COLO668 (cell line): Measurements from ENCODE around the gene ZGRF1.
"Not testable (repeated sequence)": the region's sequence is repeated elsewhere in the genome, so short reads cannot be mapped to it uniquely, and the experiment has no call there.

Experiments
- DNase-seq: peaks from one replicate; lab custom pipeline; 2025; ENCODE audit not compliant: unreplicated experiment; lab: John Stamatoyannopoulos, UW

Gene ZGRF1

DNA sequence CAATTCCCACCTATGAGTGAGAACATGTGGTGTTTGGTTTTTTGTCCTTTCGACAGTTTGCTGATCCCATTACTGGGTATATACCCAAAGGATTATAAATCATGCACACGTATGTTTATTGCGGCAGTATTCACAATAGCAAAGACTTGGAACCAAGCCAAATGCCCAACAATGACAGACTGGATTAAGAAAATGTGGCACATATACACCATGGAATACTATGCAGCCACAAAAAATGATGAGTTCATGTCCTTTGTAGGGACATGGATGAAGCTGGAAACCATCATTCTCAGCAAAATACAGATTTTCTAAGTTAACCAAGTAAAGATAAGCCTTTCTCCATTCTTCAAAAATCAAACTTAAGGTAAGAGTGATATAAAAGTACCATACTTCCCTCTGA is 82.4 kb downstream of the ZGRF1 start:
- not testable (repeated sequence) for DNase-seq

DNA sequence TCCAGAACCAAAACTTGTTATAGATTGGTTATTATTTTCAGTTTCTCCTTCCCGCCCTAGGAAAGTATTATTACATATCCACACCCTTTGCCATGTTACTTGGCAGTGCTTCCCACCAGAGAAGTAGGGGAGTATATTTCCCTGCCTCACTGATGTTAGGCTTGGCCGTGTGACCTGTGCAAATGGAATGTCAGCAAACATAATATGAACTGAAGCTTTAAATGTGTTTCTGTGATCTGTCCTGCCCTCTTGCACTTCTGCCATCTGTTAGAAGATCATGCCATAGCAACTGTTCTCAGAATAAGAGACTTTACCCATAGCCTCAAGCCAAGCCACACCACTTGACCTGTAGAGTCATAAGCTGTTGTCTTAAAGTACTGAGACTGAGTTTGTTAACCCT is 84.0 kb downstream of the ZGRF1 start:
- no peak for DNase-seq

DNA sequence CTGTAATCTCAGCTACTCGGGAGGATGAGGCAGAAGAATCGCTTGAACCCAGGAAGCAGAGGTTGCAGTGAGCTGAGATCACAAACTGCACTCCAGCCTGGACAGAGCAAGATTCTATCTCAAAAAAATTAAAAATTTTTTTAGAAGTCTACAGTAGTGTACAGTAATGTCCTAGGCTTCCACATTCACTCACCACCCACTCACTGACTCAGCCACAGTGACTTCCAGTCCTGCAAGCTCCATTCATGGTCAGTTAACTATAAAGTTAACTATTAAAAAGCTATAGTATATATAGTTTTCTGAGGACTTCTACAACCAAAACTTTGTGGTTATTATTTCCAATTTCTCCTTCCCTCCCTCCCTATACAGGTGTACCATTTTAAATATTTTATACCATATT is 86.0 kb downstream of the ZGRF1 start:
- DNase-seq: no peak

DNA sequence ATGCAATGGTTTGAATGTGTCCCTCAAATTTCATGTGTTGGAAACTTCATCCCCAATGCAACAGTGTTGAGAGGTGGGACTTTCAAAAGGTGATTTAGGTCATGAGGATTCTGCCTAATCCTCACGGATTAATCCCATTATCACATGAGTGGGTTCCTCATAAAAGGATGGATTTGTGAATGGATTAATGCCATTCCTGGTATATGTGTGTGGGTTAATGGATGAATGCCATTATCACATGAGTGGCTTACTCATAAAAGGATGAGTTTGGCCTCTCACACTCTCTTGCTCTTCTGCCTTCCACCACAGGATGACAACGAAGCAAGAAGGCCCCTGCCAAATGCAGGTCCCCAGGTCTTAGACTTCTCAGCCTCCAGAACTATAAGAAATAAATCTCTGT is 90.2 kb downstream of the ZGRF1 start:
- DNase-seq: no peak

DNA sequence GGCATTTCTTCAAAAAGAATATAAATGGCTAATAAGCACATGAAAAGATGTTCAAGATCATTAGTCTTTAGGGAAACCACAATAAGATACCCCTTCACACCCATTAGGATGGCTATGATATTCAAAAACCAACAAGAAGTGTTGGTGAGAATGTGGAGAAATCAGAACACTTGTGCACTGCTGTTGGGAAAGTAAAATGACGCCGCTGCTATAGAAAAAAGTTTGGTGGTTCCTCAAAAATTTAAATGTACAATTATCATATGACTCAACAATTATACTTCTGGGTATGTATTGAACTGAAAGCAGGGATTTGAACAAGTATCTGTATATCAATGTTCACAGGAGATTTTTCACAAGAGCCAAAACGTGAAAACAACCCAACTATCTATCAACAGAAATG is 91.4 kb downstream of the ZGRF1 start:
- no peak for DNase-seq

DNA sequence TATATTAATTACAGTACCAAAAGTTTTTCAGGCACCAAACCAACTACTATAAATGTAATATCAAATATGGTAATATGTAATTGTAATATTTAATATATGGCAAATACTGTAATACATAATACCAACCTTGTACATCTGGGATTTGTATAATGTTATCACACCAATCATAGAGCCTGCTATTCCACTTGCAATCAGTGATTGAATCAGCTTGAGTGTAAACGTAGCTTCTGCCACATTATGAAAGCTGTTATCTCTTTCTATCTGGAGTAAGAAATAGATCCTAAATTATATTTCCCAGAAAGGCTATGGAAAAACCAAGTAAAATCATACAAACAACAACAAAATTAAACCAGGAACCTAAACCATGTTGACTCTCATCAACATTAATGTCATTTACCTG is 96.0 kb downstream of the ZGRF1 start:
- no peak for DNase-seq

DNA sequence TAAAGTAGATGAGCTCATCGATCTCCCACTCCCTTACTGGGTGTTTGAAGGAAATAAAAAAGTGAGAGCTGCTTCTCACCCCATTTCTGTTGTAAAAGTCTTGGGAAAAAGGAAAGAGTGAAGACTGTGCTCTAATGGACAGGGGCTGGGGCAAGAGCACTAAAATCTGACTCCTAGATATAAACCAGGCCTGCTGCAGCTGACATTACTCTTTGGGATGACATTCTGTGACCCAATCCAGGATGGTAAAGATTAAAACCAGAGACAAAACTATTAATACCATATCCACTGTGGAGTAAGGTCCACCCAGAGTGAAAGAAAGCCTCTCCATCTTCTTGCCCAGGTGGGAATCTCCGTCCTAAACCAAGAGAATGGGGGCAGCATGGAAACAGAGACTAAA is 100.6 kb downstream of the ZGRF1 start:
- no peak for DNase-seq

DNA sequence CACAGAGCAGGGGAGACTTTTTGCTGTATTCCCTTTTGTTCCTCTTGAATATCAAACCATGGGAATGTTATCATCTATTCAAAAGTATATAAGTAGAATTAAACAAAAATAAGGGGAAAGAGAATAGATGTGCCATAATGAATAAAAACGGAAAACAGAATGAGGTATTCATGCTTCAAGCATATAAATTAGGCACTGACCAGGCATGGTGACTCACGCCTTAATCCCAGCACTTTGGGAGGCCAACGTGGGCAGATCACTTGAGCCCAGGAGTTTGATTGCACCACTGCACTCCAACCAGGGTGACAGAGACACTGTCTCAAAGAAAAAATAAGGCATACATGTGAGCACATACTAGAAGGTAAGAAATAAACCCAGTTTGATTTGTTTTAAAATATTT is 104.4 kb downstream of the ZGRF1 start:
- no peak for DNase-seq

DNA sequence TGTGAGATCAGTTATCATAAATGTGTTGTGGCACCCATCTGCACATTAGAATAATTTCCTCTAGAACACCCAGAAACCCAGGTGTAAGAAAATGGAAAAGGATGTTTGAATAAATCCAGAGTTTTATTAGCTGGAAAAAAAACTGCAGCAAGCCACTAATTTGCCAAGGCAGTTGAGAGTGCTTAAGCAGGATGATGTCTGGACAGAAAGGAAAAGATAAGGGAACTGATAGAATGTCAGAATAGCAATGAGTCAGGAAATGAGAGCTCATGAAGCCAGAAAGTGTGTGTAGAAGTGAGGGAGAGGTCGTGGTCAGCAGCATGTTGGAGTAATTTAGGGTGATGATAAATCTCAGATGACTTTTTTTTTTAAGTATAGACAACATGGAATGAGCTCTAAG is 105.6 kb downstream of the ZGRF1 start:
- no peak for DNase-seq

DNA sequence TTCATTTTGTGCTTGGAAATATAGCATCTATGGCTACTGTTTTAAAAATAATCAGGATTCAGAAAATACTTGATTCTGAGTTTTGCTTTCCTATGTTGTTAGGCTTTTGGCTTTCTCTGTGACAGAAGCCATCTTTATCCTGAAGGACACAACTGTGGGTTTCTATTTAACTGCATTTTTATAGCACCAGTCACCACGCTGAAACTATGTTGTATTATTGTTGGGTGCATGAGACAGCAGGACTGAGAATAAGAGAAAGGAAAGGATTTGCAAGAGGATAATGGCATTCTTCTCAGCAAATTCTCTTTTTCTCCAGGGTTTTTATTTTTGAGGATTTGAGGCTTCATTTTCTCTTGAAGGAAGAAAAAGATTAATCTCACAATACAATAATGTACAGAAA is 110.6 kb downstream of the ZGRF1 start:
- no peak for DNase-seq

DNA sequence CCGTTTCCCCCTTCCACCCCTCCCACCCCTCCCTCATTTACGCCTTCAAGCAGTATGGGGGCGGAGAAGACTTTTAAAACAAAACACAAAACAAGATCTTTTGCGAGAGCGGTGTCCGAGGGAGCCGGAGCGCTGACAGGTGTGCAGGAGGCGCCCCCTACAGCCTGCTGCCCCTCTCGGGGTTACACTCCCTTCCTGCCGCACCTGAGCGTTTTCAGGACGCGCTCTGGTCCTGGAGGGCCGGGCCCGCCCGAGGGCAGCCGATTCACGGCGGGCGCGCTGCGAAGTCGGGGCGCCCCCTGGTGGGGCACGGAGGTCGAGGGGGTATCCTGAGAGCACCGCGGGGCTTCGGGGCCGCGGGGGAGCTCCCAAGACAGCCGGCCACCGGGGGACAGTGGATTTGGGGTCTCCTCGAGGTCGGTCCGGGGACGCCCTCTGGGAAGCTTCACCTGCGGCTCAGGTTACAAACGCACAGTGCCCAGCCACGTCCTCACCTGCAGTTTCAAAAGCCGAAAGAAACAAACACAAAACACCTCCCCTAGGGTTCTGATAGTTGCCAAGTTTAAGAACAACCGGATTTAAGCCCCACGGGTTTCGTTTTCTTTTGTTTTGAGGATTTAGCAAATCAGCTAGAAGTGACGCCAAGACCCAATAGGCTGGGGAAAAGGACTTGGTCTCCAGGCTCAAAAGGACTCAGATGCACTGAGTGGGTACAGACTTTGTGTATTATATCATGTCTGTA is 112.8 kb downstream of the ZGRF1 start:
- peak; percentile 84 for DNase-seq

DNA sequence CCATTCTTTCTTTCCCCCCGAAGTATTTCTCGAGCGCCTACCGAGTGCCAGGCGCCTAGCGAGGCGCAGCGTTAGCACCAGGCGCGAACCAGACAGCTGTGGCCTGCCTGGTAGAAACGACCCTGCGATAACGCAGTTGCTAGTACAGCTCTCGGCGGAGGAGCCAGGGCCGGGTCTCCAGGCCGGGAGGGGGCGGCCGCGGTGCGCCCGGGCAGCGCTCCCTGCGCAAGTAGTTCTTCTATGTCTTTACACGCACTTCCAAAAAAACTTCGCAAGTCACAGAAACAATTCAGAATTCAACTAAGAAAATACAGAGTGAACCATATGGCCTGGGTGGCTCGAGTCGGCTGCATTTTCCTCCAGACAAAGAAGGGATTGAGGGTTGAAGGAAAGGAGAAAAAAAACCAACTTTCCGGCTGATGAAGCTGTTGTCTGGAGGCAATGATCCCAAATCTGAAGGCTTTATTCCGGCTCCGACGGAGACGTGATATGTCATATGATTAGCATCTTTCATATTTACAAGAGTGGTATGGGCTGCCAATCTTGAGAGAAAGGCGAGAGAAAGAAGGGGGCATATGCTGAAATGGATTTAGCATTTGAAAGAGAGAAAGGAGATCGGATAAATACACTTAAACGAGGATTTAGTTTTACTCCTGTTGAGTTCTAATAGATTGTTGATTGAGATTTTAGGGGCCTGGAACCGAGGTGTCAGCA is 113.5 kb downstream of the ZGRF1 start:
- DNase-seq: no peak

DNA sequence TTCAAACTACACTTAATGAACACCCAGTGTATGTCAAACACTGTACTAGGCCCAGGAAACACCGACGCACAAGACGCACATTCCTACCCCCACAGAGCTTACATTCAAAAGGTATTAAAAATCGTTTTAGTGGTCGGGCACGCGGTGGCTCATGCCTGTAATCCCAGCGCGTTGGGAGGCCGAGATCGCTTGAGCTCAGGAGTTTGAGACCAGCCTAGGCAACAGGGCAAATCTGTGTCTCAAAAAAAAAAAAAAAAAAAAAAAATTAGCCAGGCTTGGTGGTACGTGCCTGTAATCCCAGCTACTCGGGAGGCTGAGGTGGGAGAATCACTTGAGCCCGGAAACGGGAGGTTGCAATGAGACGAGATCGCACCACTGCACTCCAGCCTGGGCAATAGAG is 114.3 kb downstream of the ZGRF1 start:
- not testable (repeated sequence) for DNase-seq

DNA sequence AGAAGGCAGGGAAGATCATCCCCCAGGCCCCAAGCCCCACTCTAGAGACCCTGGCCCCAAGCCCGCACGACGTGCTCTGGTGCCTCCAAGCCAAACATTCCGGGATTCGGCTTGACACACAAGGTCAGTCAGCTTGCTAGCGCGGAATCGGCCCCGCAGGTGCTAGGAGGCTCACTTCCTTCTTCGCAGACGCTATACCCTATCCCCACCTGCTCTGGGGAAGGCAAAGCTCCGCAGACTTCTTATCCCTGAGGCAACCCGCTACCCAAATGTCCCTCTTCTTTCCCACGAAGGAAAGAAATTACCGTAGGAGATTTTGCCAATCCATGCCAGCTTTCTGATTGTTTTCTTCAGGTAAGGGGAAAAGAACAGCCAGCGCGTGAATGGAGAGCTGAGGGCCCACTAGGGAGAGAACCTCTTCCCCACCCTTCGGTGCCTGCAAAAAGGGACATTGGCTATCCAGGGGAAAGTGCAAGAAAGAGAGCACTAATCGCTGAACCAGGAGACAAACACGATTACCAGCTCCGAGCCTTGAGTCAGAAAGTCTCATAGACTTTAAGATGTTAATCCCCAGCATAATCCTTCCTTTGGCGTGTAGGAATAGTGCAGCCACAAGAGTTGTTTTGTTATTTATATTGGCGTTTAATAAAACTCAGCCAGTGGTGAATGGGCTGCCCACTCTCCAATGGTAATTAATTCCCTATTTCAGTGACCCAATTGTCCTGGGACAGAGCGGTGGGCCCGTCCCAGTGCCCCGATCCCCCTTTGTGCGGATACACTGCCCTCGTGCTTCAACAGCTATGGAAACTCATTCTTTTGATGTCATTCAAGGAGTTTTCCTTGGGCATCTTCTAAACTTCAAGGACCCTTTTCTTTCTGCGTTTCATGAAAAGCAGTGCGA is 115.3 kb downstream of the ZGRF1 start:
- no peak for DNase-seq

DNA sequence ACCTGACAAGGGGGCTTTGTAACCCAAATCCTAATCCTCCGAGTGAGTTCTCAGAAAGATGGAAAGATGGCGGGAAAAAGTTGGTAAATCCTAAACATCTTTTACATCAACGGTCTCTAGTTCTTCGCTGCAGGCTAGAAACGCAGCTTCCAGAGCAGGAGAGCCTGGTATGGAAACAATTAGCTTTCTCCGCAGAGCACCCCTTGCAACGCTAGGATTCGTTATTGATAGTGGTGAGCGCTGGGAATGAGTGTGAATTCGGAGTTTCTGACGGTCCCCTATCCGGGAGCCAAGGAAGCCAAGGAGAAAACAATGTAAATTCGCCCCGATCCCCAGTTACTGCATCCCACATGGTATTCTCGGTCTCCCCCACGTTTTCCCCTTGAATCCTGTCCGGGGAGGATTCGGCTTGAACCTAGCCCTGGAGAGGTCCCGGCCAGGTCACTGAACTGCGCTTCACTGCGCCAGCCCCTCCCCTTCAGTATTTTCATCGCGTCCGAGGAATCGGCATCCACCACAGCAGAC is 116.0 kb downstream of the ZGRF1 start:
- DNase-seq: no peak

DNA sequence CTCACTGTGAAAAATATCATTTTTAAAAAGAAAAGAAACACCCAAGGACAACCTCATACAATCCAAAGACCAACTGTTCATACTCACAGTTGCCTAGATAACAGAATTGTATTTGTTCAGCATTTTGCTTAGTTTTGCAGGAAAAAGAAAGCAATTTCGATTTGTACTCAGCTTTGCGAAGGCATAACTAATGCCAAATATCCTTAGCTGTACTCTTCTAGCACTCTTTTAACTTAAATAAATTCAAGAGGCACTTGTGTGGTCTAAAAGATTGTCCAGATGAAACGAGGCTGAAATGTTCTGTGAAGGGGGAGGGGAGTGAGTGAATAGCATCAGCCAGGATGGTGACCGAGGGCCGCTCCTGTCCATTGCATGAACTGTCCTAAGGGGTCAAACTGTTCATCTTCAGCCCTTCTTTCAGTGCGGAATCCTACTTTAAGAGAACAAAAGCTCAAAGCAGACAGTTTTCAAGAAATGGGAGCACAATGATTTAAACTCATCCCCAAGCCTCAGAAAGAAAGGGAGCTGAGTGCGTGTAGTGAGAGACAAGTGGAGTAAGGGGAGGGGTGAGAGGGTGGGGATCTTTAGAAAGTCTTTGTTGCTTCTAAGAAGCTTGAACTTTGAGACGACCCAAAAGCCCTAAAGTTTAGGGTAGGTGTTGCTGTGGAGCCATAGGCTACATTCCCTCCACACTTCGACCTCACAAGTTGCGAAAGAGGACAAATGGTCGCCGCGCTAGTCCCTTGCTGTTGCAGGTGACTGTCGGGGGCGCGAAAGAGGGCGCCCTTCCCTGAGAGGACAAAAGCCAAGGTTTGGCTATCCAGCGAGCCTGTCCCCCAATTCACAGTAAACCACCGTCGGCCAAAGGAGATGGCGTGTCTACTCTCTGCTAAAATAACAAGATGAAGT is 116.8 kb downstream of the ZGRF1 start:
- no peak for DNase-seq

DNA sequence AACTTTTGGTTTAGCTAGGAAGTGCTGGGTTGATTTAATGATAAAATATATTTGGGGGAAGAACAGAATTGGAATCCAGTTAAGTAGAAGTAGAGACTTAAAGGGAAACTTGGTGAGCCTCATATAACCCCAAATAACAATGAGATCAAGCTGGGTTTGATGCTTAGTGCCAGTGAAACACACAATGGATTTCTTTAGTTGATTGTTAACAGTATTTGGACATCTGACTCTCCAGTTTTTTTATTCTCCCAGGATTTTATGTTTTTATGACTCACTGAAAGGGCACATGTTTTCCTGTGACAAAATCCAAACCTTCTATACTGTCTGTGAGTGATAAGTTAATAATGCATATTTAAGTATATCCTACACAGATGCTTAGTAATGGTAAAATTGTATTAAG is 118.0 kb downstream of the ZGRF1 start:
- DNase-seq: no peak

DNA sequence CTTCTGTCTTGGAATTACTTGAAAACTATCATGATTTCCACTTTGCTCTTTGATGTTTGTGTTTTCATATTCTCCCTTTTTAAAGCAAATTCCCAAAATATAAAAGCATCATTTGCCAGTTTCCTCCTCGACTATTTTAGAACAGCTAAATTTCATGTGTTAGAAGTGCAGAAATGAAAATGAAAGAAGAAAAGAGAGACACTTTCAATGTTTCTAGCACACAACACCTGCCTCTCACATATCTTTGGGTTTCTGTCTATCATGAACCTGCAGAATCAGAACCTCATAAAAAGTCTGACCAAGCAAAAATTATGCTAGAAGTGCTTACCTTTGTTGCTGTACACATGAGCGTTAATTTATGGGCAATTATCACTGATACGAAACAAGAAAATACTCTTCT is 118.8 kb downstream of the ZGRF1 start:
- DNase-seq: no peak

DNA sequence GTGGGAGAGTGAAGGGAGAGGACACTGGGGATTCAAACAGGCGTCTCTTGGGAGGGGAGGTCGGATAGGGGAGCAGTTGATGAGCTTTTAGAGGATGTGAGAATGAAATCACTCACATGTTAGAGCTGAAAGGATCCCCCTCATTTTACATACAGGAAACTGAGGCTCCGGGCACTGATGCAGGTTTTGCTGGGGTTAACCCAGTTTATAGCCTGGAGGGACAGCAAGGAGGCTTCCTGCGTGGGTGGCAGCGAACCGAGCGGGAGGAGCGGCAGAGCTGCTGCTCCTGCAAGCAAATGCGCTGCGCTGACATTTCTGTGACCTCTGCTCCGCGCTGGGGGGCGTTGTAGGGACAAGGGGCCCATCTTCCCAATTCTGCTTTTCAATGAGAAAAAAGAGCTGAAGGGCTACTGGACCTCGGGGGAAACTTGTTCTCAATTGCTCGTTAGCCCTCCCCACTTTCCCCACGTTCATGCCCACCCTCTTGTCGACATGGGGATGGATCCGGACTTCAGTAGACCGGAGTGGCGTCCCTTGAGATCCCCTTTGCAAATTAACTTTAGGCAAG is 119.6 kb downstream of the ZGRF1 start:
- DNase-seq: no peak

DNA sequence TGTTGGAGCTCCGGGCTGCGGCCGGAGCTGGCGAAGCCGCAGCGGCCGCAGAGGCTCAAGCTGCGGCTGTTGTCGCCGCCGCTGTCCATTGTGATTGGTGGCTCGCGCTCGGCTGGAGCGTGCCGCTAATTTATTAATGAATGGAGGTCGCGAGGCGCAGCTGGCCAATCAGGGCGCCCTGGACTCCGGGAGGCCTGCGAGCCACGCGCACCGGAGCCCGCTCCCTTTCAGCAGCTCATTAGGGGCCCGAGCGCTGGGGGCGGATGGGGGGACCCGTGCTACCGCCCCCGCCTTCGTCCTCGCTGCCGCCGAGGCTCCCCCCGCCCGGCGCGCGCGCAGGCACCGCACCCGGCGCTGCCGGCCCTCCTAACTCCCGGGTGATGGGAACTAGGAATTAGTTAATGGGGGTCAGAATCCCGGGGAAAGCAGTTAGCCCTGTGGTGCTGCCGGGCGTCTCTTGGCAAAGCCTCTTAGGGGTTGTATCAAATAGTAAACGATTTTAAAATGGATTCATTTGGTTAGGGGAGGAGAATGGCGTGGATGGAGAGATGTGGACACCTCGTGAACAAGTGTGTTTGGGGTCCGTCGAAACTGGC is 120.1 kb downstream of the ZGRF1 start:
- DNase-seq: peak; percentile 64
